IPS-15b (cell line): Measurements from ENCODE around the gene SNAP47.
A peak's percentile ranks its signal among the peaks of the same experiment; 100 is the strongest.
"Not testable (repeated sequence)": the region's sequence is repeated elsewhere in the genome, so short reads cannot be mapped to it uniquely, and the experiment has no call there.

Source experiments
- H3K27me3 ChIP-seq: one replicate; pipeline ENCODE4 v1.6.1; 2013; ENCODE audit warnings: low read length; ENCODE audit not compliant: control insufficient read depth, insufficient read depth
- H3K36me3 ChIP-seq: one replicate; pipeline ENCODE4 v1.6.1; 2013; ENCODE audit warnings: low read length; ENCODE audit not compliant: control insufficient read depth, insufficient read depth
- H3K4me1 ChIP-seq: one replicate; pipeline ENCODE4 v1.6.1; 2013; ENCODE audit warnings: mild to moderate bottlenecking, low read length; ENCODE audit not compliant: control insufficient read depth, insufficient read depth
- H3K4me3 ChIP-seq: one replicate; pipeline ENCODE4 v1.5.1; 2013; ENCODE audit warnings: low read depth, low read length
- H3K9ac ChIP-seq: one replicate; pipeline ENCODE4 v1.6.1; 2013; ENCODE audit warnings: low read depth, mild to moderate bottlenecking, low read length
- H3K9me3 ChIP-seq: one replicate; pipeline ENCODE4 v1.6.1; 2013; ENCODE audit warnings: mild to moderate bottlenecking, low read length; ENCODE audit not compliant: control insufficient read depth, insufficient read depth

Gene SNAP47, protein sequence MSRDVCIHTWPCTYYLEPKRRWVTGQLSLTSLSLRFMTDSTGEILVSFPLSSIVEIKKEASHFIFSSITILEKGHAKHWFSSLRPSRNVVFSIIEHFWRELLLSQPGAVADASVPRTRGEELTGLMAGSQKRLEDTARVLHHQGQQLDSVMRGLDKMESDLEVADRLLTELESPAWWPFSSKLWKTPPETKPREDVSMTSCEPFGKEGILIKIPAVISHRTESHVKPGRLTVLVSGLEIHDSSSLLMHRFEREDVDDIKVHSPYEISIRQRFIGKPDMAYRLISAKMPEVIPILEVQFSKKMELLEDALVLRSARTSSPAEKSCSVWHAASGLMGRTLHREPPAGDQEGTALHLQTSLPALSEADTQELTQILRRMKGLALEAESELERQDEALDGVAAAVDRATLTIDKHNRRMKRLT

GRCh38 chr1:227734856-227735538 is at the start of gene SNAP47, which contains the start of gene JMJD4:
TSS of gene SNAP47 (plus strand) at chr1:227735435. CDS start at chr1:227747737, 12,302 bp downstream.
TSS of gene JMJD4 (minus strand) at chr1:227735302. CDS start at chr1:227735273, 29 bp downstream.
- H3K36me3 ChIP-seq, result peaks cover 3% of the 10 kb centered on the region
- H3K9me3 ChIP-seq, result no peaks in the 10 kb centered on the region
- H3K9ac ChIP-seq, result peak within 1 kb of the TSS; percentile 12
- H3K27me3 ChIP-seq, result no peaks in the 10 kb centered on the region
- peak within 1 kb of the TSS; percentile 75 for H3K4me3 ChIP-seq
- H3K4me1 ChIP-seq, result no peaks in the 10 kb centered on the region

GRCh38 chr1:227685807-227686206 is 49.4 kb upstream of the SNAP47 start:
- Histone ChIP-seq H3K9ac (no peak overlapping the region), H3K9me3 (no peaks in the 10 kb centered on the region), H3K4me1 (no peaks in the 10 kb centered on the region), H3K36me3 (no peaks in the 10 kb centered on the region), H3K27me3 (no peaks in the 10 kb centered on the region), H3K4me3 (no peak overlapping the region)

GRCh38 chr1:227697321-227697864 is 37.8 kb upstream of the SNAP47 start:
- Histone ChIP-seq H3K4me1 (no peaks in the 10 kb centered on the region), H3K4me3 (no peak overlapping the region), H3K27me3 (no peaks in the 10 kb centered on the region), H3K9me3 (no peaks in the 10 kb centered on the region), H3K9ac (no peak overlapping the region), H3K36me3 (no peaks in the 10 kb centered on the region)

GRCh38 chr1:227701631-227702030 is 33.6 kb upstream of the SNAP47 start:
- H3K27me3 ChIP-seq, H3K4me1 ChIP-seq, H3K4me3 ChIP-seq, H3K9ac ChIP-seq, H3K36me3 ChIP-seq, H3K9me3 ChIP-seq: not testable (repeated sequence)

DNA sequence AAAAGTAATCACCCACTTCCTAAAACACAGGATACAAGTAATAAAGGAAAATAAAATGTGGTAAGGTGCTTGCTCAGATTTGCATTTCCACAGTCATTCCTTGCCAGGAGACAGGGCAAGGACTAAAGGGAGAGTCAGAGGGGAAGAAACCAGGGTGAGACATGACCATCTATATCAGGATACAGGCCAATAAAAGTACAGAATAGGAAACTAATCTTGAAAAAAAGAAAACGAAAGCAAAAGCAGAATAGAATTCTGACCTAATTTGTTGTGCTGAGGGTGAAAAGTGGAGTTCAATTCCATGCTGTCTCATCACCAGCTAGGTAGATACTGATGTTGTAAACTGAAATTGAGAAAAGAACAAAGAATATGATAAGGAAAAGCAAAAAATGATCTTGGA is 27.4 kb upstream of the SNAP47 start:
- Histone ChIP-seq H3K27me3 (no peaks in the 10 kb centered on the region), H3K36me3 (no peaks in the 10 kb centered on the region), H3K9me3 (no peaks in the 10 kb centered on the region), H3K4me1 (no peaks in the 10 kb centered on the region), H3K4me3 (no peak overlapping the region), H3K9ac (no peak overlapping the region)

- no peak overlapping the region for H3K9ac ChIP-seq
- no peaks in the 10 kb centered on the region for H3K4me1 ChIP-seq
- H3K36me3 ChIP-seq, result no peaks in the 10 kb centered on the region
- no peak overlapping the region for H3K4me3 ChIP-seq
- no peaks in the 10 kb centered on the region for H3K9me3 ChIP-seq
- no peaks in the 10 kb centered on the region for H3K27me3 ChIP-seq
These were observed 25.8 kb upstream of the SNAP47 start for GRCh38 chr1:227709451-227709850.

DNA sequence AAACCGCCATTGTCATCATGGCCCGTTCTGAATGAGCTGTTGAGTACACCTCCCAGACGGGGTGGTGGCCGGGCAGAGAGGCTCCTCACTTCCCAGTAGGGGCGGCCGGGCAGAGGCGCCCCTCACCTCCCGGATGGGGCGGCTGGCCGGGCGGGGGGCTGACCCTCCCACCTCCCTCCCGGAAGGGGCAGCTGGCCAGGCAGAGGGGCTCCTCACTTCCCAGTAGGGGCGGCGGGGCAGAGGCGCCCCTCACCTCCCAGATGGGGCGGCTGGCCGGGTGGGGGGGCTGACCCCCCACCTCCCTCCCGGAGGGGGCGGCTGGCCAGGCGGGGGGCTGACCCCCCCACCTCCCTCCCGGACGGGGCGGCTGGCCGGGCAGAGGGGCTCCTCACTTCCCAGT is 24.8 kb upstream of the SNAP47 start:
- not testable (repeated sequence) for H3K4me1 ChIP-seq, H3K36me3 ChIP-seq, H3K4me3 ChIP-seq, H3K27me3 ChIP-seq, H3K9ac ChIP-seq, H3K9me3 ChIP-seq

GRCh38 chr1:227712648-227713047 is 22.6 kb upstream of the SNAP47 start:
- H3K9me3 ChIP-seq, result no peaks in the 10 kb centered on the region
- H3K4me3 ChIP-seq, result no peak overlapping the region
- H3K4me1 ChIP-seq, result no peaks in the 10 kb centered on the region
- no peaks in the 10 kb centered on the region for H3K36me3 ChIP-seq
- H3K27me3 ChIP-seq, result no peaks in the 10 kb centered on the region
- no peak overlapping the region for H3K9ac ChIP-seq

GRCh38 chr1:227718932-227719331 is 16.3 kb upstream of the SNAP47 start:
- H3K9ac ChIP-seq, result no peak overlapping the region
- H3K4me3 ChIP-seq, result no peak overlapping the region
- no peaks in the 10 kb centered on the region for H3K4me1 ChIP-seq
- H3K36me3 ChIP-seq, result no peaks in the 10 kb centered on the region
- H3K27me3 ChIP-seq, result no peaks in the 10 kb centered on the region
- no peaks in the 10 kb centered on the region for H3K9me3 ChIP-seq

DNA sequence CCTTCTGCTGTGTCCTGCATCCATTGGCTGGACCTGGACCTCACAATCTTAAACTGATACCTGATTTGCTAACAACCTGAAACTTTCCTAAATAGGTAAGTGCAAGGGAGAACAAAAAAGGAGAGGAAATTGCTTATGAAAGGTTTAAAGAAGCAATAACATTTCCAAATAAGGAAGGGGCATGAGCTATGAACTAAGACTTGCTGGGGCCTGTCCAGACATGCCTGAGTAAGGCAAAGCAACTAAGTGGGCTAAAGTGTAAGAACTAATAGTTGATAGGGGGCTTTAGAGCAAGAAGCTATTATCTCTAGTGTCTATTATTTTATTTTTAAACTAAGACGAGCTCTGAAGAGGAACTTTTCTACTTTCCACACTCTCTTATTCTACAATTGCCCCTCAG is 11.8 kb upstream of the SNAP47 start:
- H3K9me3 ChIP-seq, result no peaks in the 10 kb centered on the region
- H3K4me1 ChIP-seq, result no peaks in the 10 kb centered on the region
- H3K27me3 ChIP-seq, result no peaks in the 10 kb centered on the region
- no peak overlapping the region for H3K9ac ChIP-seq
- H3K36me3 ChIP-seq, result no peaks in the 10 kb centered on the region
- no peak overlapping the region for H3K4me3 ChIP-seq

- no peaks in the 10 kb centered on the region for H3K36me3 ChIP-seq
- no peaks in the 10 kb centered on the region for H3K27me3 ChIP-seq
- H3K4me3 ChIP-seq, result no peak overlapping the region
- H3K4me1 ChIP-seq, result no peaks in the 10 kb centered on the region
- H3K9ac ChIP-seq, result no peak overlapping the region
- no peaks in the 10 kb centered on the region for H3K9me3 ChIP-seq
These were observed 10.2 kb upstream of the SNAP47 start for GRCh38 chr1:227725046-227725445.

DNA sequence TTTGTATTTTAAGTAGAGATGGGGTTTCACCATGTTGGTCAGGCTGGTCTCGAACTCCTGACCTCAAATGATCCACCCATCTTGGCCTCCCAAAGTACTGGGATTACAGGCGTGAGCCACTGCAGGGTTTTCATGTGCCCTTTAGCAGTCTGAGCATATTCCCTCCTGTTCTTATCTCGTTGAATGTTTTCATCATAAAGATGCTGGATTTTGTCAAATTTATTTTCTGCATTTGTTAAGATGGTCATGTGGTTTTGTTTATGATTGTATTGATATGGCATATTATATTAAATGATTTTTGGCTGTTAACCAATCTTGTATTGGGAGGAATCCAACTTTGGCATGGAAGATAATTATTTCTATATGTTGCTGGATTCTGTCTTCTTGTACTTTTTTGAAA is 8.9 kb upstream of the SNAP47 start:
- H3K36me3 ChIP-seq, result no peaks in the 10 kb centered on the region
- no peak overlapping the region for H3K4me3 ChIP-seq
- H3K4me1 ChIP-seq, result no peaks in the 10 kb centered on the region
- H3K27me3 ChIP-seq, result no peaks in the 10 kb centered on the region
- no peak overlapping the region for H3K9ac ChIP-seq
- no peaks in the 10 kb centered on the region for H3K9me3 ChIP-seq
